Superior temporal gyrus (tissue), 1 donor: ENCODE data around the gene POGZ.
"Not testable (repeated sequence)": the region's sequence is repeated elsewhere in the genome, so short reads cannot be mapped to it uniquely, and the experiment has no call there.

ENCODE experiments used
- DNase-seq: peaks from one replicate; pipeline ENCODE4 v3.0.0-alpha.2; 2016; ENCODE audit errors: extremely low spot score

POGZ gene

GRCh38 chr1:151476083-151476482 lies 16.8 kb upstream of the POGZ start:
- DNase-seq = peak; percentile 1

GRCh38 chr1:151475175-151475574 lies 15.9 kb upstream of the POGZ start:
- peak; percentile 6 for DNase-seq

- DNase-seq = peak; percentile 7
Observed at GRCh38 chr1:151474745-151475144, 15.5 kb upstream of the POGZ start.

GRCh38 chr1:151472856-151473731 lies 13.8 kb upstream of the POGZ start:
- DNase-seq = peak; percentile 65

- DNase-seq = peak; percentile 2
Observed at GRCh38 chr1:151465026-151465425, 5.7 kb upstream of the POGZ start.

- no peak for DNase-seq
Observed at GRCh38 chr1:151461694-151462093, 2.4 kb upstream of the POGZ start.

- DNase-seq = no peak
Observed at GRCh38 chr1:151458802-151459330, 428 bp downstream of the POGZ start.

GRCh38 chr1:151457911-151458801 lies 1.1 kb downstream of the POGZ start:
- peak; percentile 80 for DNase-seq

- DNase-seq = no peak
Observed at GRCh38 chr1:151455966-151456365, 3.3 kb downstream of the POGZ start.

GRCh38 chr1:151455231-151455630 lies 4.1 kb downstream of the POGZ start:
- DNase-seq = no peak

- no peak for DNase-seq
Observed at GRCh38 chr1:151447696-151448095, 11.6 kb downstream of the POGZ start.

- DNase-seq = no peak
Observed at GRCh38 chr1:151444783-151445177, 14.5 kb downstream of the POGZ start.

GRCh38 chr1:151443846-151444782 lies 15.2 kb downstream of the POGZ start:
- peak; percentile 87 for DNase-seq

- DNase-seq = not testable (repeated sequence)
Observed at GRCh38 chr1:151437396-151437795, 21.9 kb downstream of the POGZ start.

GRCh38 chr1:151436985-151437384 lies 22.3 kb downstream of the POGZ start:
- no peak for DNase-seq

- no peak for DNase-seq
Observed at GRCh38 chr1:151435174-151435573, 24.1 kb downstream of the POGZ start.

- DNase-seq = not testable (repeated sequence)
Observed at GRCh38 chr1:151433827-151434226, 25.5 kb downstream of the POGZ start.

- no peak for DNase-seq
Observed at GRCh38 chr1:151428068-151428467, 31.2 kb downstream of the POGZ start.

- DNase-seq = no peak
Observed at GRCh38 chr1:151425103-151425502, 34.2 kb downstream of the POGZ start.

GRCh38 chr1:151419819-151420218 lies 39.5 kb downstream of the POGZ start:
- DNase-seq = no peak

GRCh38 chr1:151418081-151418480 lies 41.2 kb downstream of the POGZ start:
- DNase-seq = peak; percentile 19
